ENCODE measurements around the gene TMEM255B. TPM values are rescaled to one million over a fixed set of nuclear protein-coding genes. Genes with fewer than 3 reads are reported as not detected.
"Not testable (repeated sequence)": the region's sequence is repeated elsewhere in the genome, so short reads cannot be mapped to it uniquely, and the experiment has no call there.

The TMEM255B gene
- total RNA-seq, 1 donor from 2014 or later = 9.8 TPM

GRCh38 chr13:113776231-113777125 lies 17.5 kb downstream of the TMEM255B start:
- DNase-seq (ENCODE audit: missing footprints) (peak; percentile 64), ATAC-seq (no peak)
- intact Hi-C loops (cut with DNase I) = no loop called here

GRCh38 chr13:113777311-113778260 lies 18.6 kb downstream of the TMEM255B start:
- intact Hi-C loops (cut with DNase I) = no loop called here
- DNase-seq (ENCODE audit: missing footprints) = peak; percentile 51
- ATAC-seq = no peak

- intact Hi-C loops (cut with DNase I) = no loop called here
- no peak for DNase-seq (ENCODE audit: missing footprints)
- no peak for ATAC-seq
Observed at GRCh38 chr13:113781571-113781970, 22.5 kb downstream of the TMEM255B start.

- intact Hi-C loops (cut with DNase I) = no loop called here
- no peak for DNase-seq (ENCODE audit: missing footprints)
Observed at GRCh38 chr13:113782472-113782871, 23.4 kb downstream of the TMEM255B start.

GRCh38 chr13:113783200-113783881 lies 24.3 kb downstream of the TMEM255B start:
- intact Hi-C loops (cut with DNase I) = no loop called here
- DNase-seq (ENCODE audit: missing footprints) = no peak
- no peak for ATAC-seq

More at GRCh38 chr13:113782472-113782871, 23.4 kb downstream of the TMEM255B start:
- ATAC-seq = no peak

- DNase-seq (ENCODE audit: missing footprints) (peak; percentile 33), ATAC-seq (no peak)
- intact Hi-C loops (cut with DNase I) = no loop called here
Observed at GRCh38 chr13:113783966-113784644, 25.1 kb downstream of the TMEM255B start.

GRCh38 chr13:113784645-113785024 lies 25.6 kb downstream of the TMEM255B start:
- intact Hi-C loops (cut with DNase I) = no loop called here

GRCh38 chr13:113785051-113786010 lies 26.3 kb downstream of the TMEM255B start:
- intact Hi-C loops (cut with DNase I) = no loop called here
- ATAC-seq (peak; percentile 16), DNase-seq (ENCODE audit: missing footprints) (peak; percentile 51)

More at GRCh38 chr13:113784645-113785024, 25.6 kb downstream of the TMEM255B start:
- DNase-seq (ENCODE audit: missing footprints) (no peak), ATAC-seq (no peak)

- ATAC-seq = no peak
- no peak for DNase-seq (ENCODE audit: missing footprints)
- intact Hi-C loops (cut with DNase I) = no loop called here
Observed at GRCh38 chr13:113786262-113786841, 27.3 kb downstream of the TMEM255B start.

GRCh38 chr13:113787694-113788093 lies 28.7 kb downstream of the TMEM255B start:
- DNase-seq (ENCODE audit: missing footprints) (peak; percentile 6), ATAC-seq (no peak)
- intact Hi-C loops (cut with DNase I) = no loop called here

- DNase-seq (ENCODE audit: missing footprints) = peak; percentile 55
- intact Hi-C loops (cut with DNase I) = no loop called here
- no peak for ATAC-seq
Observed at GRCh38 chr13:113788413-113789135, 29.5 kb downstream of the TMEM255B start.

GRCh38 chr13:113789167-113789566 lies 30.1 kb downstream of the TMEM255B start:
- ATAC-seq (no peak), DNase-seq (ENCODE audit: missing footprints) (no peak)
- intact Hi-C loops (cut with DNase I) = no loop called here

GRCh38 chr13:113789931-113790330 lies 30.9 kb downstream of the TMEM255B start:
- intact Hi-C loops (cut with DNase I); ATAC-seq; DNase-seq (ENCODE audit: missing footprints): not testable (repeated sequence)

GRCh38 chr13:113791226-113791625 lies 32.2 kb downstream of the TMEM255B start:
- DNase-seq (ENCODE audit: missing footprints) = peak; percentile 30
- ATAC-seq = no peak
- intact Hi-C loops (cut with DNase I) = no loop called here

- ATAC-seq = no peak
- intact Hi-C loops (cut with DNase I) = no loop called here
- peak; percentile 49 for DNase-seq (ENCODE audit: missing footprints)
Observed at GRCh38 chr13:113791761-113792160, 32.7 kb downstream of the TMEM255B start.

- no peak for DNase-seq (ENCODE audit: missing footprints)
- ATAC-seq = no peak
- intact Hi-C loops (cut with DNase I) = no loop called here
Observed at GRCh38 chr13:113792236-113792770, 33.3 kb downstream of the TMEM255B start.
